K562 (cell line): ENCODE measurements around the gene OAT. TPM values are rescaled to one million over a fixed set of nuclear protein-coding genes. Genes with fewer than 3 reads are reported as not detected.

Source experiments
- FOXK2 ChIP-seq, 2 experiments: fragments of 450-650 bp; IDR thresholded peaks in 1 of 2; conservative IDR thresholded peaks in 1 of 2; 2 replicates each; pipeline ENCODE4 v1.6.1; 2016; ENCODE audit warnings: low read depth in 2 of 2, mild to moderate bottlenecking in 1 of 2
- GTF2F1 ChIP-seq: IDR thresholded peaks from 2 replicates; pipeline ENCODE4 v1.6.1; 2011; ENCODE audit warnings: low read depth, low read length, improper control_type of control experiment
- KLF10 ChIP-seq: fragments of 250-450 bp; sonication (Bioruptor Pico); IDR thresholded peaks from 2 replicates; pipeline ENCODE4 v1.6.1; 2021; ENCODE audit warnings: matching md5 sums
- NRF1 ChIP-seq, 2 experiments: fragments of 450-650 bp; IDR thresholded peaks in 1 of 2; conservative IDR thresholded peaks in 1 of 2; 2 replicates each; pipeline ENCODE4 v1.6.1; 2014; ENCODE audit warnings: mild to moderate bottlenecking in 2 of 2
- PATZ1 ChIP-seq: fragments of 250-450 bp; sonication (Bioruptor Pico); IDR thresholded peaks from 2 replicates; pipeline ENCODE4 v1.5.0; 2020; ENCODE audit warnings: mild to moderate bottlenecking, borderline replicate concordance
- POLR2H ChIP-seq: IDR thresholded peaks from 2 replicates; pipeline ENCODE4 v1.6.1; 2016; ENCODE audit warnings: missing genetic modification characterization, low read depth, mild to moderate bottlenecking, control low read depth, missing compliant biosample characterization, moderate library complexity
- ZFX ChIP-seq: sonication (generic); formaldehyde crosslinking; IDR thresholded peaks from 2 replicates; pipeline ENCODE4 v1.8.0; 2022; ENCODE audit warnings: mild to moderate bottlenecking, missing genetic modification reagents, moderate library complexity
- ZMIZ1 ChIP-seq, 2 experiments: fragments of 150-350 bp in 1 of 2; IDR thresholded peaks; 2 replicates each; pipeline ENCODE4 v1.6.1; 2012 to 2016; ENCODE audit warnings: low read depth in 2 of 2, low read length in 2 of 2, mild to moderate bottlenecking in 1 of 2, moderate library complexity in 1 of 2
- polyA plus RNA-seq, 8 experiments: library from polyadenylated mRNA; depleted of rRNA in 4 of 8; stranded (reverse) in 5 of 8; unstranded in 3 of 8; fragments of >200 nt; fragmentation: Nextera tagmentation in 2 of 8; fragmentation: Illumina TruSeq in 1 of 8; extraction: Ambion mirVana in 2 of 8; extraction: Trizol in 1 of 8; gene quantifications; 2 replicates each; pipeline versions ENCODE4 v1.2.1 to v1.2.3, GENCODE V29; 2011 to 2014; ENCODE audit warnings: inconsistent platforms in 1 of 8, missing spikeins in 1 of 8
- total RNA-seq, 7 experiments: library from RNA; depleted of rRNA in 6 of 7; stranded (reverse); fragments of >200 nt in 6 of 7; fragmentation: Illumina TruSeq in 2 of 7; extraction: Trizol in 2 of 7; gene quantifications; 2 replicates each; pipeline versions ENCODE4 v1.2.1 to v1.2.3, GENCODE V29; 2011 to 2021; ENCODE audit warnings: low replicate concordance in 1 of 7
- TF ChIP-seq, protein P1 (sequence below), 2 experiments: fragments of 450-650 bp; conservative IDR thresholded peaks; 2 replicates each; pipeline ENCODE4 v1.6.1; 2017; ENCODE audit warnings: mild to moderate bottlenecking in 2 of 2, moderate library complexity in 2 of 2

OAT gene
- total and polyA plus RNA-seq, 9 of the 15 experiments (the other 6 are each of a cell fraction or from before 2014, with no cell fraction given): 100 to 312 (median 163) TPM

GRCh38 chr10:124418726-124419501 is at the start of gene OAT (continued):
- TF ChIP-seq PATZ1 (CRISPR knock-in tag): no peak
- no peak for TF ChIP-seq KLF10 (CRISPR knock-in tag)
- peak in 1 of 2 experiments; percentile 64; a peak in 1 of 4 replicates for TF ChIP-seq ZMIZ1 (IDR thresholded peaks at IDR 0.05; ENCODE audit: low read depth in 2 of 2, low read length in 2 of 2)
- TF ChIP-seq POLR2H (tag): peak; percentile 95
- peak; percentile 51 for TF ChIP-seq ZFX (CRISPR knock-in tag)
- TF ChIP-seq FOXK2 (conservative IDR thresholded peaks at IDR 0.05 in 1 of 2, IDR thresholded peaks at IDR 0.05 in 1 of 2; ENCODE audit: low read depth in 2 of 2): peak; percentile 68 to 75; a peak in 3 of 4 replicates
- peak; percentile 78 to 83 for TF ChIP-seq NRF1 (conservative IDR thresholded peaks at IDR 0.05 in 1 of 2, IDR thresholded peaks at IDR 0.05 in 1 of 2)
- peak; percentile 92 for TF ChIP-seq GTF2F1
- TF ChIP-seq, protein P1, sequence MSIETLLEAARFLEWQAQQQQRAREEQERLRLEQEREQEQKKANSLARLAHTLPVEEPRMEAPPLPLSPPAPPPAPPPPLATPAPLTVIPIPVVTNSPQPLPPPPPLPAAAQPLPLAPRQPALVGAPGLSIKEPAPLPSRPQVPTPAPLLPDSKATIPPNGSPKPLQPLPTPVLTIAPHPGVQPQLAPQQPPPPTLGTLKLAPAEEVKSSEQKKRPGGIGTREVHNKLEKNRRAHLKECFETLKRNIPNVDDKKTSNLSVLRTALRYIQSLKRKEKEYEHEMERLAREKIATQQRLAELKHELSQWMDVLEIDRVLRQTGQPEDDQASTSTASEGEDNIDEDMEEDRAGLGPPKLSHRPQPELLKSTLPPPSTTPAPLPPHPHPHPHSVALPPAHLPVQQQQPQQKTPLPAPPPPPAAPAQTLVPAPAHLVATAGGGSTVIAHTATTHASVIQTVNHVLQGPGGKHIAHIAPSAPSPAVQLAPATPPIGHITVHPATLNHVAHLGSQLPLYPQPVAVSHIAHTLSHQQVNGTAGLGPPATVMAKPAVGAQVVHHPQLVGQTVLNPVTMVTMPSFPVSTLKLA (conservative IDR thresholded peaks at IDR 0.05): peak; percentile 79 to 88
